PC-9 (cell line): ENCODE measurements around the gene CPED1.

ENCODE experiments used
- EZH2 ChIP-seq: fragments of 200-600 bp; sonication (generic); IDR thresholded peaks from 2 replicates; pipeline ENCODE4 v1.8.0; 2017; ENCODE audit warnings: antibody characterized with exemption, low read depth
- TF ChIP-seq, protein P1 (sequence below): fragments of 200-600 bp; sonication (generic); conservative IDR thresholded peaks from 2 replicates; pipeline ENCODE4 v1.6.1; 2017; ENCODE audit warnings: mixed run types, antibody characterized with exemption, mild to moderate bottlenecking, moderate library complexity

DNA sequence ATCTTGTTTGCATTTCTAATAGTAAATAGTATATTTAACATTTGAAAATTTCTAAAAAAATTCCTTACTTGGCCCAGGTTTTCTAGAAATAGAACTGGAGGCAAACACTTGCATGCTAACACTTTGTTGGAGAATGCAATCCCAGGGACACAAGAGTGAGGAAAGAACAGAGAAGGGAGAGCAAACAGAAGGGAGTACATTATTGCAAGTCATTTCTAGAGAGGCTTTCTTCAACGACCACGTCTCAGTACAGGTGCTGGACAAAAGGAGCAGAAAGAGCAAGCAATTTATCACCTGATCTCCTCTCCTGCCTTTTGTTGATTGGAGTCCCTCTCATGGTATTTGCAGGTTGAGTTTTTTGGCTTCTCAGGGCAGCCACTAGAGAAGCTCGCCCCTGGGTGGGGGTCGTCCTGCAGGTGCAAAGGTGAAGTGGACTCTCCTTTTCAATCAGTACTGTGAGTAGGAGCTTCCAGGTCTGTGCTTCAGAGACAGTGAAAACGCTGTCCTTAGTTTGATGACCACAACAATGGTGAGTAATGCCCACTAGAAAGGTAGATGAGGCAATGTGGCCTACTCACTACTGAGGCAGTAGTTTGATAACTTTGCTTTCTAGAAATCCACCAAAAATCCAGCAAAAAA is 5.2 kb downstream of the CPED1 start:
- TF ChIP-seq, protein P1, sequence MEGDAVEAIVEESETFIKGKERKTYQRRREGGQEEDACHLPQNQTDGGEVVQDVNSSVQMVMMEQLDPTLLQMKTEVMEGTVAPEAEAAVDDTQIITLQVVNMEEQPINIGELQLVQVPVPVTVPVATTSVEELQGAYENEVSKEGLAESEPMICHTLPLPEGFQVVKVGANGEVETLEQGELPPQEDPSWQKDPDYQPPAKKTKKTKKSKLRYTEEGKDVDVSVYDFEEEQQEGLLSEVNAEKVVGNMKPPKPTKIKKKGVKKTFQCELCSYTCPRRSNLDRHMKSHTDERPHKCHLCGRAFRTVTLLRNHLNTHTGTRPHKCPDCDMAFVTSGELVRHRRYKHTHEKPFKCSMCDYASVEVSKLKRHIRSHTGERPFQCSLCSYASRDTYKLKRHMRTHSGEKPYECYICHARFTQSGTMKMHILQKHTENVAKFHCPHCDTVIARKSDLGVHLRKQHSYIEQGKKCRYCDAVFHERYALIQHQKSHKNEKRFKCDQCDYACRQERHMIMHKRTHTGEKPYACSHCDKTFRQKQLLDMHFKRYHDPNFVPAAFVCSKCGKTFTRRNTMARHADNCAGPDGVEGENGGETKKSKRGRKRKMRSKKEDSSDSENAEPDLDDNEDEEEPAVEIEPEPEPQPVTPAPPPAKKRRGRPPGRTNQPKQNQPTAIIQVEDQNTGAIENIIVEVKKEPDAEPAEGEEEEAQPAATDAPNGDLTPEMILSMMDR, result no peak
- no peak for TF ChIP-seq EZH2
